HG03354 (cell line): Measurements from ENCODE around the gene DAB2.

Experiments used
- ATAC-seq: cut with Tn5 transposase; IDR thresholded peaks from one replicate; pipeline ENCODE4 v1.9.1; 2021; ENCODE audit warnings: mild to moderate bottlenecking; ENCODE audit not compliant: unreplicated experiment, poor library complexity, severe bottlenecking

The DAB2 gene

GRCh38 chr5:39399135-39400036 lies 25.4 kb downstream of the DAB2 start:
- ATAC-seq = no peak

- no peak for ATAC-seq
These were observed 27.9 kb downstream of the DAB2 start for GRCh38 chr5:39396843-39397242.

GRCh38 chr5:39395521-39395920 lies 29.3 kb downstream of the DAB2 start:
- no peak for ATAC-seq

- ATAC-seq = no peak
These were observed 29.8 kb downstream of the DAB2 start for GRCh38 chr5:39394946-39395345.

GRCh38 chr5:39390945-39391344 lies 33.8 kb downstream of the DAB2 start:
- ATAC-seq = no peak

- no peak for ATAC-seq
These were observed 37.5 kb downstream of the DAB2 start for GRCh38 chr5:39387293-39387692.

- no peak for ATAC-seq
These were observed 40.5 kb downstream of the DAB2 start for GRCh38 chr5:39384271-39384670.

GRCh38 chr5:39381376-39381775 lies 43.4 kb downstream of the DAB2 start:
- ATAC-seq = no peak

GRCh38 chr5:39379693-39380092 lies 45.1 kb downstream of the DAB2 start:
- ATAC-seq = no peak

GRCh38 chr5:39377613-39378012 lies 47.2 kb downstream of the DAB2 start:
- no peak for ATAC-seq

- ATAC-seq = peak; percentile 80
These were observed 48.5 kb downstream of the DAB2 start for GRCh38 chr5:39376293-39376714.

GRCh38 chr5:39373791-39374190 lies 51.0 kb downstream of the DAB2 start:
- no peak for ATAC-seq

GRCh38 chr5:39371367-39371635 lies 53.5 kb downstream of the DAB2 start:
- no peak for ATAC-seq

GRCh38 chr5:39370555-39371366 lies 54.0 kb downstream of the DAB2 start:
- ATAC-seq = no peak

GRCh38 chr5:39369123-39369815 lies 55.5 kb downstream of the DAB2 start:
- no peak for ATAC-seq

GRCh38 chr5:39368116-39368515 lies 56.7 kb downstream of the DAB2 start:
- no peak for ATAC-seq

GRCh38 chr5:39367711-39368110 lies 57.1 kb downstream of the DAB2 start:
- no peak for ATAC-seq

GRCh38 chr5:39364367-39364766 lies 60.4 kb downstream of the DAB2 start, which contains the start of gene C9:
Gene C9 (minus strand): TSS chr5:39364495. CDS start chr5:39364464, 31 bp downstream.
- no peak for ATAC-seq

GRCh38 chr5:39363217-39363616 lies 61.6 kb downstream of the DAB2 start:
- ATAC-seq = no peak

GRCh38 chr5:39362646-39363045 lies 62.1 kb downstream of the DAB2 start:
- ATAC-seq = no peak
